HG02623 (cell line): ENCODE data around the gene INKA1.

Experiments used
- ATAC-seq: cut with Tn5 transposase; IDR thresholded peaks from one replicate; pipeline ENCODE4 v1.9.1; 2021; ENCODE audit warnings: moderate library complexity; ENCODE audit not compliant: unreplicated experiment

INKA1 gene

GRCh38 chr3:49786357-49787181, 16.5 kb upstream of the INKA1 start, which contains the start of gene IP6K1:
Gene IP6K1, minus strand, starts transcription at chr3:49786542. Its CDS starts 38,502 bp downstream, at chr3:49748040.
- ATAC-seq = peak; percentile 97

GRCh38 chr3:49787182-49787464, 15.9 kb upstream of the INKA1 start:
- ATAC-seq = no peak

- no peak for ATAC-seq
Measured at GRCh38 chr3:49787536-49787935, 15.5 kb upstream of the INKA1 start.

- ATAC-seq = no peak
Measured at GRCh38 chr3:49788056-49788455, 15.0 kb upstream of the INKA1 start.

GRCh38 chr3:49790626-49791411, 12.2 kb upstream of the INKA1 start:
- ATAC-seq = no peak

GRCh38 chr3:49791571-49791970, 11.5 kb upstream of the INKA1 start:
- no peak for ATAC-seq

GRCh38 chr3:49792371-49793150, 10.5 kb upstream of the INKA1 start:
- ATAC-seq = no peak

- ATAC-seq = no peak
Measured at GRCh38 chr3:49793486-49794085, 9.5 kb upstream of the INKA1 start.

GRCh38 chr3:49794431-49794830, 8.6 kb upstream of the INKA1 start:
- no peak for ATAC-seq

GRCh38 chr3:49794926-49795905, 7.8 kb upstream of the INKA1 start:
- no peak for ATAC-seq

GRCh38 chr3:49799105-49799504, 4.0 kb upstream of the INKA1 start:
- no peak for ATAC-seq

- no peak for ATAC-seq
Measured at GRCh38 chr3:49799761-49800160, 3.3 kb upstream of the INKA1 start, which contains the start of gene CDHR4. Gene CDHR4, minus strand, starts transcription at chr3:49799873. Its CDS starts 61 bp downstream, at chr3:49799812.

GRCh38 chr3:49801160-49801559, 1.9 kb upstream of the INKA1 start:
- no peak for ATAC-seq

- peak; percentile 7 for ATAC-seq
Measured at GRCh38 chr3:49803465-49804140, 542 bp downstream of the INKA1 start.

- ATAC-seq = no peak
Measured at GRCh38 chr3:49804141-49805041, 1.3 kb downstream of the INKA1 start.

- ATAC-seq = no peak
Measured at GRCh38 chr3:49805367-49805782, 2.3 kb downstream of the INKA1 start.

GRCh38 chr3:49805897-49806701, 3.0 kb downstream of the INKA1 start:
- no peak for ATAC-seq
